Glomerular endothelial cell (primary cell): ENCODE results near the gene KLHDC4. TPM values are rescaled to one million over a fixed set of nuclear protein-coding genes. Genes with fewer than 3 reads are reported as not detected.
"Not testable (repeated sequence)": the region's sequence is repeated elsewhere in the genome, so short reads cannot be mapped to it uniquely, and the experiment has no call there.

Experiments
- DNase-seq: peaks from one replicate; pipeline ENCODE4 v3.0.0-alpha.2; 2011; ENCODE audit warnings: low read depth, low spot score; ENCODE audit errors: extremely low read depth
- total RNA-seq: library from RNA; depleted of rRNA; stranded (reverse); fragments of >200 nt; gene quantifications from 2 replicates; pipeline ENCODE4 v1.2.3, GENCODE V29; 2015

The KLHDC4 gene
- total RNA-seq = 17.8 and 21.3 TPM in 2 replicates

DNA sequence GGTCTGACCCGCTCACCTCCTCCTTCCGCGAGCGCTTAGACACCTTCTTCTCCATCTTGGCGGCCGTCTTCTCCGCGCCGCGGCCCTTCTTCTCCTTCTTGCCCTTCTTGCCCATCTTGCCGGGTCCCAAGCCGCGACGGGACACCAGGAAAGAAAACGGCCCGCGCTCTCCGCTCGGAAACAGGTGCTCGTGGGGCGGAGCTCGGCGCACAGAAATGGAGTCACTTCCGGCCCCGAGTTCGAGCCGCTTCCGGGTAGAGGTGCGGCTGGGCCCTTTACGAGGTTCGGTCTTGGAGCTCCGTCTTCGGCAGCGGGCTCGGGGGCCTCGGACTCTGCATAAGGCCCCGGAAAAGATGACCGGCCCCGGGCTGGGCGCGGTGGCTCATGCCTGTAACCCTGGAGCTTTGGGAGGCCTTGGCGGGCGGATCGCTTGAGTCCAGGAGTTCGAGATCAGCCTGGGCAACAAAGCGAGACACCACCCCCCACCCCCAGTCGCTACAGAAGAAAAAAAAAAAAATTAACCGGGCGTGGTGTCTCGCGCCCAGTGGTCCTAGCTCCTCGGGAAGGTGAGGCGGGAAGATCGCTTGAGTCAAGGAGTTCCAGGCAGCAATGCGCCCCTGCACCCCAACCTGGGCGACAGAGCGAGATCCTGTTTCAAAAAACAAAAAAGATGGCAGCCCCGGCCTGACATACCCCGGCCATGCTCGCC lies at the start of gene KLHDC4:
Gene KLHDC4 (minus strand): TSS at position 211 of the 709 bp plus-strand sequence. CDS start 96 bp downstream, at position 115.
- DNase-seq = peak; percentile 37

DNA sequence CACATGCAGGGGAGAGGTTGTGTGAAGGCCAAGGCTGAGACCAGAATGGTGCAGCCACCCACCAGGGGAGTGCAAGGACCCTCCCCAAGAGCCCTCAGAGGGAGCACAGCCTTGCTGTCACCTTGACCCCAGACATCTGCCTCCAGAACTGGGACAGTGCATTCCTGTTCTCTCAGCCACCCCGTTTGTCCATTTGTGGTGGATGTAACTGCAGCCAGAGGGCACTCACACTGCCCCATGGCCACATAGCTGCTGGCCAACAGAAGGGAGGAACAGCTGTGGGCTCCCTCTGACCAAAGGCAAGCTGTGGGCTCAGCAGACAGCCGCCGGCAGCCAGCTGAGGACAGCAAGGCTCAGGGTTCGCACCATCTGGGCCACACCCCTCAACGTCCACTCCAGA lies 49.8 kb upstream of the KLHDC4 start:
- DNase-seq = no peak

DNA sequence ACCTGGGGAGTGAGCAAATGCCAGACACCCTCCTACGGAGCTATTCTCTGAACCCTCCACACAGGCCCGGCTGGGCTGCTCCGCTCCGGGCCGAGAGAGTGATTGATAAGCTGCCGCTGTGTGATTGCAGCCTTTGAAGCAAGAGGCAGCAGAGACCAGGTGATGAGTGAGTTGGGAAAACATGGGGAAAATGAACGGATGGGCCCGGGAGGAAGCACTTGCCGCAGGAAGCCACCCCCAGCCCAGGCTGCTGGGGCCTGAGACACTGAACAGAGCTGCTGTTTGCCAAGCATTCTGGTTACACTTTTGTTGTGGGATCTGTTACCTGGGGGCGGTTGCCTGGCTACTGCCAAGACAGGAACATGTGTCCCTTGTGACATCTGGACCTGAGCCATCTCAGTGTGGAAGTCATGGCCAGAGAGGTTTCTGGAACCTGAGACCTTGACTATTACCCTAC lies 46.4 kb upstream of the KLHDC4 start:
- no peak for DNase-seq

DNA sequence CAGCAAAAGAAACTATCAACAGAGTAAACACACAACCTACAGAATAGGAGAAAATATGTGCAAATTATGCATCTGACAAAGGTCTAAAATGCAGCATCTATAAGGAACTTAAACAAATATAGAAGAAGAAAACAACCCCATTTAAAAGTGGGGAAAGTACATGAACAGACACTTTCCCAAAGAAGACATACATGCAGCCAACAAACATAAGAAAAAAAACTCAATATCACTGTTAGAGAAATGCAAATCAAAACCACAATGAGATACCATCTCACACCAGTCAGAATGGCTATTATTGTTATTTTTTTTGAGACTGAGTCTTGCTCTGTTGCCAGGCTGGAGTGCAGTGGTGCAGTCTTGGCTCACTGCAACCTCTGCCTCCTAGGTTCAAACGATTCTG lies 45.7 kb upstream of the KLHDC4 start:
- not testable (repeated sequence) for DNase-seq

DNA sequence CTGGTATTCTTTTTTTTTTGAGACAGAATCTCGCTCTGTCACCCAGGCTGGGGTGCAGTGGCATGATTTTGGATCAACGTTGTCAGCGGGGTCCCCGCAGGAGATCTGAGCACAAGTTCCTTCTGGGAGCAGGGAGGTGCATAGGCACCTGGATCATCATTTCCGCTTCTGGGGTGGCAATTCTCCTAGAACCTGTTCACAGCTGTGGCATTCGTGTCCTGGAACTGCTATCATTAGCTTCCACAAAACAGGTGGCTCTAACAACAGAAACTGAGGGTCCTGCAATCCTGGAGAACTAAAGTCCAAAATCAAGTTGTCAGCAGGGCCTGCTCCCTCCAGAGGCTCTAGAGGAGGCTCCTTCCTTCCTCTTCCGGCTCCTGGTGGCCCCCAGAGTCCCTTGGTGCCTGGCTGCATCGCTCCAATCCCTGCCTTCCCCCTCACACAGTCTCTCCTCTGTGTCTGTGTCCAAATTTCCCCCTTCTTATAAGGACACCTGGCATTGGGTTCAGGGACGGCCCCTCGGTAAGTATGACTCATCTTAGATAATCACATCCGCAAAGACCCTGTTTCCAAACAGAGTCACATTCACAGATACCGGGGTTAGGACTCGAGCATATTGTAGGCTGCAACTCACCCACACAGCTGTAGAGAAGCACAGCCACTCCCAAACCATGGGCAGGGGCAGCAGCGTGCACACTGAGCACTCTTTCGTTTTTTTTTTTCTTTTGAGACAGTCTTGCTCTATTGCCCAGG lies 43.5 kb upstream of the KLHDC4 start:
- no peak for DNase-seq

DNA sequence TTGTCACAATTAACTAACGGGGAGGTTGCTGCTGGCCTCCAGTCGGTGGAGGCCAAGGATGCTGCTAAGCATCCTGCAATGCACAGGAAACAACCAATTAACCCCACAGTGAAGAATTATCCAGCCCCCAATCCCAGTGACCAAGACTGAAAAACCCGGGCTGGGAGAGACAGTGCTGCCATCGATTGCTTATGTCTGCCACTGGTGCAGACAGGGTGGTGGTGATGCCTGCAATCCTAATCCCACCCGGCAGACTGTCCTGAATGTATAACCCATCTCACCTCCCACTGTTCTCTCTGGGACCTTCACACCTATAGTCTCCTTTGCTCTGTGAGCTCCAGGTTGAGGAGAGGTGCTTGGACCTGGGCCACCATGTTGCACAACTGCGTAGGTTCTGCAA lies 42.3 kb upstream of the KLHDC4 start:
- no peak for DNase-seq

DNA sequence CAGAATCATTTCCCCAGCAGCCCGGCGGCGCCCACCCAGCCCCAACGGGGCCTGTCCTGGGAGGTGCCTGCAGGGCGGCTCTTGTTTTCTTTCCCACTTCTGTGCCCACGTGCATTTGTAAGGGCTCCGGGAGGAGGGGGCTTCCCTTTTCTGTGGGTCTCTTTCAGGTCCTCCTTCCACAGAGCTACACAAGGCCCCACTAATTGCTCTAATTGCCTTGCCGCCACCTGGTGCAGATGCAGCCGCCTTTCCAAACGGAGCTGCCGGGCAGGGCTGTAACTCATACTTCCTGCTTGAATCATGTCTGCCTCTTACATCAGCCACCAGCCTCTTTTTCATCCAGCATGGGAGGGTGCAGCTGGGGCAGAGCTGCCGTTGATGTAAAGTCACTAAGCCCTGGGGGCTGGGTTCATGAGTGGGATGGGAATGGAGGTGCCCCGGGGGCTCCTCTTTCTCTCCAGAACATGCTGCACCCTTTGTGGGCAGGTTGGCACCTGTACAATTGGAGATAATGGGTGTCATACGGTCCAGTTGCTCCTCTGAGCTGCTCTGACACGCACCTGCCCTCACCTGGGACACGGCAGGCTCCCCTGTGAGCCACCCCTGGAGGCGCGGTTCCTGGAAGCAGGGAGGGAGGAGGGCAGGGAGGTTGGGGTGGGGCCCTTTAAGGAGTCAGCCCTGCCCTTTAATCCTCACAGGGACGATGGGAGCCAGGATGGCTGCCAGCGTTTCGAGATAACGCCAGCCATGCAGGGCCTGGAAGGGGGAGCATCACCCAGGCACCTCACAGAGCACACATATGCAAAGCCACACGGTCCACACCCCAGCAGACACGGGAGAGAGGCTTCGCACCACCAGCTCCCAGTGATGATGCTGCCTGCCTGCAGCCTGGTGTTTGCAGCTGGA lies 41.1 kb upstream of the KLHDC4 start:
- peak; percentile 5 for DNase-seq

DNA sequence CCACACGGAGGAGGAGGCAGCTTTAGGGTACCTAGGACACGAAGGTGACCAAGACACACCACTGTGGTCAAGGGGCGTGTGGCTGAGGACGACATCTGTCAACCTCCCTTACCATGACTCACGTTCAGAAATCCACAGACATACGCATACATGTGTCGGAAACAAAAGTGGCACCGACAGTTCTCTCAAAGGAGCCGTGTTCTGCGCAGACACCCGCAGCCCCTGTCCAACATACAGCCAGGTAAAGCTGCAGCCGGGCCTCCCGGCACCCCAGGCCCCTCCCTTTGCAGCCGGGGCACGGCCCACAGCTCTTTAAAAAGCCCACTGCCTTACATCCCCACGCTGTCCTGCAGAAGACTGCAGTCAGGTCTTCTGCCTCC lies 40.5 kb upstream of the KLHDC4 start:
- no peak for DNase-seq

DNA sequence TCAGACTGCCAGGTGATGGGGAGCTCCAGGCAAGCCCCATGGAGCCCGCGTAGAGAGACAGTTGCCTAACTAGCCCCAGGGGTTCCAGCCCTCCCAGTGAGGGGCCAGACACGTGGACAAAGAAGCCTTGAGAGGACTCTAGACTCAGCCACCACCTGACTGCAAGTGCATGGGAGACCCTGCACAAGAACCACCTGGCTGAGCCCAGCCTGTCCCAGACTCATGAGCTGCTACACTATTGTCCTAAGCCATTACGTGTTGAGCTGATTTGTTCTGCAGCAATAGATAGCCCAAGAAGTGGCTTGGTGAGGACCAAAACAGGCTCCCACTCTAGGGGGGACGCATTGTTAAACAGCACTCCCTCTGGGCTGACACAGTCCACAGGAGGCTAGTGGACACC lies 37.6 kb upstream of the KLHDC4 start:
- no peak for DNase-seq

DNA sequence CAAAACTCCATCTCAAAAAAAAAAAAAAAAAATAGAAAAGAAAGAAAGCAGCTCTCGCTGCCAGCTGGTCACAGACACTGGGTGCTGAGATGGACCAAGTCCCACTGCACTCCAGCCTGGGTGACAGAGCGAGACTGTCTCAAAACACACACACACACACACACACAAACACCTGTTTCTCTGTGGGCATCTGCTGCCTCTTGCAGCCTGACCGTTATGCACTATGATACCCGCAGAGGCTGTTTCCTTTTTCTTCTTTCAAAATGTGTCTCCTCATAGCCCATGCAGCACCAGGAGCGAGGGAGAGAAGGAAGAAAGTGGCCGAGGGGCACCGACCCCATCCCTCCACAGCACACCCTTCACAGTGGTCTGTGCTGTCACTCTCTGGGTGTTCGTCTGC lies 36.9 kb upstream of the KLHDC4 start:
- no peak for DNase-seq

DNA sequence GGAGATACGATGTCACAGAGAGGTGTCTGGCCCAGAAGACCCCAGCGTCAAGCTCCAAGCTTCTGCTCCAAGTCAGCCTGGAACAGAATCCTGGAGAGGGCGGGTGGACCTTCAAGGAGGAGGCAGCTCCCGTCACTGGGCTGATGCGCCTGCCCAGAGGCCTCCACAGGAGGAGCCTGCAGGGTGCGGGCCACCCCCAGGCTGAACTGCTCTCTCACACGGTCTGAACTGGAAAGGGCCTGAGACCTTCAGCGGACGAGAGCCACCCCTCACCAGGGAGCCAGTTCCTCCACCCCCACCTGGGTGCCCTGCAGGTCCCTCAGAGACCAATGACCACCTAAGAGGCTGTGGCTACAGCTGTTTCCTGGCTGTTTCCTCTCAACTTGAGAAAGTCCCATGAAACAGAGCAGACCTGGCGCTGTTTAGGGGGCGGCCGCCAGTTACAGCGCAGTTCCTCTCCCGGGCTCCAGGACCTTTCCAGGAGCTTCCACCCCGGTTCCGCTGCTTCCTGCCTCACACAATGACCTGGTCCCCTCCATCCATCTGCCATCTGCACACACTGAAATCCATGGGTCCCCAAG lies 36.0 kb upstream of the KLHDC4 start:
- DNase-seq = no peak

DNA sequence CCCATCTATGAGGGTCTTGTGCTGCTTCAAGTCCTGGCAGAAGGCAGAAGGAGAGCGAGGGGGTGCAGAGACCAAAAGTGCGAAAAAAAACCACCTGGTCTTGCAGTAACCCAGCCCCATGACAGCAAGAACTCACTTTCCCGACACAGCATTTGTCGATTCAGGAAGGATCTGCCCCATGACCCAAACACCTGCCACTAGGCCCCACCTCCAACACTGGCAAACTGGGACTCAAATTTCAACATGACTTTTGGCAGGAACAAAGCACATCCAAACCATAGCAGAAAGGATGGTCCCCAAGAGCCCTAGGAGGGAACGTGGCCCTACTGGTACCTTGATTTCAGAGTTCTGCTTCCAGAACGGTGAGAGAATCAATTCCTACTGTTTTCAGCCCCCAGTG lies 34.7 kb upstream of the KLHDC4 start:
- DNase-seq = no peak

DNA sequence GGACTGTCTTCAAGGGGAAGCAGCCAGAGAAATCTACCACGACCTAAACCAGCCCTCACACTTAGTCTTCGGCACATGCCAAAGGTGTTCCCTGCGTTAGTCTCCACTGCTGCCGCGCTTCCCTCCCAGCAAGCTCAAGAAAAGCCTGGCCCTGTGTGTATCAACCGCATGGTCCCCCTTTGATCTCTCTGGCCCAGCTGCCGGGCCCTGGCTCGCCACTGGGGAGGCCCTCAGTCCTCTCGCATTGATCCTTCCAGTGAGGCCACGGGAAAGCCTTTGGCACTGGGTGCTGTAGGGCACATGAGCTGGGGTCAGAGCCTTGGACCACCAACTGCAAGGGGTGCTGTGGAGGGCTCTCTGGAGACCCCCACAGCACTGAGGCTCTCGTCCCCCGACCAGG lies 29.6 kb upstream of the KLHDC4 start:
- DNase-seq = no peak

DNA sequence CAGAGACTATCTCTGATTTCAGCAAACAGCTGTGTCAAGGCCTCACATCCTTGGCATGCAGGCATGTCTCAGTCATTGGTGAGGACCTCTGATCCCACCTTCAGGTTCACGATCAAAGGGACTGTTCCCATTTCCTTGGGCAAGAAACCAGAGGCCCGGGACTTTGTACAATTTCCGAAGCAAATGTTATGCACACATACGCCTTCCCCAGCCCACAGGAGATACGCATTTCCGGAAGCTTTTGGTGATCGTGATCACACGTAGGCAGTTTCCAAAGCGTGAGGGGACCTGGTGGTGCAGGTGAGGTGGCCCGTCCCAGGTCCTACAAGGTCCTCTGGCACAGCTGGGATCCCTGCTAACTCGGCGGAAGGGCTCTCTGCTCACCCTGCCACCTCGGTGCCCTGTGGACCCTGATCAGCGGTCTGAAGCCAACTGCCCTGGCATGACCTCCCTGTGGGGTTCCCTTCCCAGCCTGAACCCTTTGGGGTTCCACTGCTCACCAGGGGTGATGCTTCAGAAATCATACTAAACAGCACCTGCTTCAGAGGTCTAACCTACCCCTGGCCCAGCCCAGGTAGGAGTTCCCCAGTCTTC lies 28.8 kb upstream of the KLHDC4 start:
- no peak for DNase-seq

DNA sequence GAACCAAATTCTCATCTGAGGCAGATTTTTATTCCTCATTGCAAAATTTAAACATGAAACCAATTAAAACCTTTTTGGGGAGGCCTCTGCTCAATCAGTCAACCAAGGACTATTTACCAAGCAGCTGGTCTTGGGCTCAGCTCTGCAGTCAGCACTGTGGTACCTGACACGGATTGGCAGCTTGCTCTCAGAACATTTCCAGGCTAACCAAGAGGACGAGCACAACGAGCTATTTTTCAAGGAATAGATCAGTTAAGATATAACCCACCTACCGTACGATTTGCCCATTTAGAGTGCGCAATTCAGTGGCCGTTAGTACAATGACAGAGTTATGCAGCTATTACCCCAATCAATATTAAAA lies 26.4 kb upstream of the KLHDC4 start:
- DNase-seq = no peak

DNA sequence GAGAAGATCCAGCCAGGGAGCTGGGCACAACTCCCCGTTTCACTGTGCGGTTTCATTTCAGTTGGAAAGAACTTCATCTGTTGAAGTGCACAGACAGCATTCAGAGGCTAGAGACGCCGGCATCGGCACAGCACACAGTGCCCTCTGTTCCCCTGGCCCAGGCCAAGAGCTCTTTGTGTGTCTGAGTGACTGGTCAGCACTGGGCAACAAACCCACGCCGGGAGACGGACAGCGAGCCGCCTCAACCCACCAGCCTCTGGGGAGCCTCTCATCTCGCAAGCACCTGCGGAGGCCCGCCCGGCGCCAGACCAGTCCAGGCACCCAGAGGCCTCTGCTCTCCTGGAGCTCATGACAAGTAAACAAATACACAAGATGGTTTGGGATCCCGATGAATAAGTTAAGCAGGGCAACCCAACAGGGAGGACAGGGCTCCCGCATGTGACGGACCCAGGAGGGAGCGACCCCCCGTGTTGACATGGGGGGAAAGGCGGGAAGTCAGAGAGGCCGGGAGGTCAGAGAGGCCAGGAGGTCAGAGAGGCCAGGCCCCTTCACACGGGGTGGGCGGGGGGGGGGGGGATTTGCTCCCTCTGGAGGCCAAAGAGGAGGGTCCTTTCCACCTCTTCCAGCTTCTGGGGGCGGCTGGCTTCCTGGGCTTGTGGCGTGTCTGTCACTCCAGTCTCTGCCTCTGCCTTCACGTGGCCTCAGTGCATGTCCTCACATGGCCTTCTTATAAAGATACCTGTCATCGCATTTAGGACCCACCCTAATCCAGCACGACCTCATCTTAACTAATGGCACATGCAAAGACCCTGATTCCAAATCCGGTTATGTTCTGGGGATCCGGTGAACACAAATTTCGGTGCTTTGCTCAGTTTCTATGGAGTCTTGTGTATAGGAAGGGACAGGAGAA lies 25.8 kb upstream of the KLHDC4 start:
- DNase-seq = no peak

DNA sequence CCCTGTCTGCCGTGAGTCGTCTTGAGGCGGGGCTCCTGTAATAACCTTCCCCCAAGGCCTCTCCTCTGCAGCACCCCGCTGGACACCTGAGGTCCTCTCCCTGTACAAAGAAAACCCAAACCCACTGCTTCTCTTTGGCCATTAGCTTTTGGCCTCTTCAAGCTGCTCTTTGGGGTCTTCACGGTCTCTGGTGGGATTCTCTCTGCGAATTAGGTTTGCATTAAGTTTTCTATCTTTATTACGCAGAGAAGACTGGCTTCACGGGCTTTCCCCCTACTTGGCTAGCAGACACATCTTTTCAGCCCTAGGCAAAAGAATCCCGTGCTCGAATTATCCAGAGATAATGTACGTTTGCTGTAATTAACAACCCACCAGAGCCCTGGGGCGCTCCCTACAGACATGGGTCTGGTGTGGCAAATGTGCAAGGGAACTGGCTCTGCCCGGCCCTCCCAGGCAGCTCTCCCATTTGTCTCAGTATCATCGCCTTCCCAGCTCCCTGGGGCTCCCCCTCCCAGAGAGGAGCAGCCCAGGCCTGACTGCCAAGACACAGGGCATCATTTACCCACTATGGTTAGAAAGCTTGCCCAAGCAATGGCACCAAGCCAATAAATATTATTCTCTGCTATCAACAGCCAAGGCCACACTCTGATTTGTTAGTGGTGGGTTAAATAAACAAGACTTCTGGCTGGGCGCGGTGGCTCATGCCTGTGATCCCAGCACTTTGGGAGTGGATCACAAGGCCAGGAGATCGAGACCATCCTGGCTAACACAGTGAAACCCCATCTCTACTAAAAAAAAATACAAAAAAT lies 24.7 kb upstream of the KLHDC4 start:
- DNase-seq = no peak

DNA sequence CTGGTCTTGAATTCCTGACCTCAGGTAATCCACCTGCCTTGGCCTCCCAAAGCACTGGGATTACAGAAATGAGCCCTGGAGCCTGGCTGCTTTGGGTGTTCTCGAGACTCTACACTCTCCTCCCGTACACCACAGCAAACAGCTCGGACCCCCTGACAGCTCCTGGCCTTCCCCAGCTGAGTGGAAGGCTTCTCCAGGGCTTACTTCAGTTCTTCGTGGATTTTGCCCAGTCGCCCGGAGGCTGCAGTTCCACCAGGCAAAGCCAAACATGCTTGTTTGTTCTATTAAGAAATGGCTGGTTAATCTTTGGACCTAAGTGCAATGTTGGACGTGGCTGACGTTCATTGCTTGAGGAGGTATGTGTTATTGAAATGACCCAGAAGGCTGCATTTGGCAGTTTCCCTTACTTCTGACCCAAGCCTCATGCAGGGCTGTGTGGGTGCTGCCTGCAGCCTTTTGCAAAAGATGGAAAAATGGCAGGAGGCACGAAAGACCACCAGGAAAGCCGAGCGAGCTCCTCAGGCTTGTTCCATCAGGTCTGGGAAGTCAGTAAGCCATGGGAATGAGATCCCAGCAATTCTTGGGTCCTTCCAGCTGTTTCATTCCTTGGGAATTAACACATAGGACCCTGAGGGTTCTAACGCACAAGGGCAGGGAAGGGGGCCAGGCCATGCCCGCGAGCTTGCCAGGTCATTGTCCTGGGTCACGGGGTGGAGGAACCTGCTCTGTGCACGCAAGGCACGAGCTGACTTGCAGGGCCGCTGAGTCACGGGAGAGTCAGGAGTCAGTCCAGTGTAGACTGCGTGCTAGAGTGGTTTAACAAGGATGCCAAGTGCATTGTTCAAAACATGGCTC lies 23.9 kb upstream of the KLHDC4 start:
- no peak for DNase-seq
